ENCODE data around the gene PTGER3. TPM values are rescaled to one million over a fixed set of nuclear protein-coding genes. Genes with fewer than 3 reads are reported as not detected.
"Not testable (repeated sequence)": the region's sequence is repeated elsewhere in the genome, so short reads cannot be mapped to it uniquely, and the experiment has no call there.

PTGER3 gene
- total RNA-seq, 1 donor, result 1.9 TPM

- DNase-seq (ENCODE audit: low read depth in 2 of 3, low spot score in 2 of 3), result no peak
Measured at GRCh38 chr1:71015745-71016144, 31.9 kb downstream of the PTGER3 start.

- DNase-seq (ENCODE audit: low read depth in 2 of 3, low spot score in 2 of 3), result no peak
Measured at GRCh38 chr1:71014178-71014579, 33.4 kb downstream of the PTGER3 start.

- no peak for DNase-seq (ENCODE audit: low read depth in 2 of 3, low spot score in 2 of 3)
Measured at GRCh38 chr1:71002709-71003475, 44.7 kb downstream of the PTGER3 start.

GRCh38 chr1:71001624-71002023, 46.0 kb downstream of the PTGER3 start:
- no peak for DNase-seq (ENCODE audit: low read depth in 2 of 3, low spot score in 2 of 3)

- no peak for DNase-seq (ENCODE audit: low read depth in 2 of 3, low spot score in 2 of 3)
Measured at GRCh38 chr1:70997793-70998192, 49.8 kb downstream of the PTGER3 start.

- DNase-seq (ENCODE audit: low read depth in 2 of 3, low spot score in 2 of 3), result no peak
Measured at GRCh38 chr1:70994753-70995268, 52.8 kb downstream of the PTGER3 start.

GRCh38 chr1:70993798-70994197, 53.8 kb downstream of the PTGER3 start:
- DNase-seq (ENCODE audit: low read depth in 2 of 3, low spot score in 2 of 3), result no peak

- no peak for DNase-seq (ENCODE audit: low read depth in 2 of 3, low spot score in 2 of 3)
Measured at GRCh38 chr1:70992521-70992920, 55.1 kb downstream of the PTGER3 start.

- no peak for DNase-seq (ENCODE audit: low read depth in 2 of 3, low spot score in 2 of 3)
Measured at GRCh38 chr1:70990469-70991253, 57.0 kb downstream of the PTGER3 start.

- DNase-seq (ENCODE audit: low read depth in 2 of 3, low spot score in 2 of 3), result no peak
Measured at GRCh38 chr1:70987497-70987896, 60.1 kb downstream of the PTGER3 start.

GRCh38 chr1:70985776-70986225, 61.8 kb downstream of the PTGER3 start:
- DNase-seq (ENCODE audit: low read depth in 2 of 3, low spot score in 2 of 3), result not testable (repeated sequence)

GRCh38 chr1:70985278-70985677, 62.3 kb downstream of the PTGER3 start:
- not testable (repeated sequence) for DNase-seq (ENCODE audit: low read depth in 2 of 3, low spot score in 2 of 3)

- no peak for DNase-seq (ENCODE audit: low read depth in 2 of 3, low spot score in 2 of 3)
Measured at GRCh38 chr1:70980361-70980760, 67.3 kb downstream of the PTGER3 start.

GRCh38 chr1:70979881-70980280, 67.7 kb downstream of the PTGER3 start:
- DNase-seq (ENCODE audit: low read depth in 2 of 3, low spot score in 2 of 3), result peak in 2 of 3 donors; percentile 9 to 46

GRCh38 chr1:70979313-70979712, 68.3 kb downstream of the PTGER3 start:
- no peak for DNase-seq (ENCODE audit: low read depth in 2 of 3, low spot score in 2 of 3)

- peak in 2 of 3 donors; percentile 23 to 60 for DNase-seq (ENCODE audit: low read depth in 2 of 3, low spot score in 2 of 3)
Measured at GRCh38 chr1:70978623-70979022, 69.0 kb downstream of the PTGER3 start.

GRCh38 chr1:70977575-70977974, 70.0 kb downstream of the PTGER3 start:
- no peak for DNase-seq (ENCODE audit: low read depth in 2 of 3, low spot score in 2 of 3)

GRCh38 chr1:70977041-70977440, 70.6 kb downstream of the PTGER3 start:
- DNase-seq (ENCODE audit: low read depth in 2 of 3, low spot score in 2 of 3), result no peak

- DNase-seq (ENCODE audit: low read depth in 2 of 3, low spot score in 2 of 3), result no peak
Measured at GRCh38 chr1:70973754-70974153, 73.9 kb downstream of the PTGER3 start.

GRCh38 chr1:70970407-70970806, 77.2 kb downstream of the PTGER3 start:
- no peak for DNase-seq (ENCODE audit: low read depth in 2 of 3, low spot score in 2 of 3)

- peak in 2 of 3 donors; percentile 6 to 24 for DNase-seq (ENCODE audit: low read depth in 2 of 3, low spot score in 2 of 3)
Measured at GRCh38 chr1:70966018-70966638, 81.5 kb downstream of the PTGER3 start.

All from hematopoietic multipotent progenitor cell (in vitro differentiated cells).